MM.1S (cell line): ENCODE data around the gene C4BPB.

Experiments used
- DNase-seq: peaks from one replicate; pipeline ENCODE4 v3.0.0-alpha.2; 2015
- H2AFZ ChIP-seq: fragments of 300-600 bp; sonication (generic); 2 replicates; pipeline ENCODE4 v1.6.0; 2016; ENCODE audit warnings: antibody characterized with exemption, low read length
- H3F3A ChIP-seq: fragments of 300-600 bp; sonication (generic); 2 replicates; pipeline ENCODE4 v1.6.1; 2016; ENCODE audit warnings: mild to moderate bottlenecking, antibody characterized with exemption, low read length, moderate library complexity, mixed read lengths; ENCODE audit not compliant: insufficient read depth
- H3K27ac ChIP-seq: fragments of 300-600 bp; sonication (generic); 2 replicates; pipeline ENCODE4 v1.5.1; 2016; ENCODE audit warnings: mild to moderate bottlenecking, low read length
- H3K27me3 ChIP-seq: fragments of 300-600 bp; sonication (generic); replicated peaks from 2 replicates; pipeline ENCODE4 v1.6.0; 2016; ENCODE audit warnings: low read length; ENCODE audit not compliant: insufficient read depth
- H3K36me3 ChIP-seq: fragments of 300-600 bp; sonication (generic); replicated peaks from 2 replicates; pipeline ENCODE4 v1.6.1; 2016; ENCODE audit warnings: mild to moderate bottlenecking, low read length, mixed read lengths; ENCODE audit not compliant: insufficient read depth
- H3K4me1 ChIP-seq: fragments of 300-600 bp; sonication (generic); 2 replicates; pipeline ENCODE4 v1.6.1; 2016; ENCODE audit warnings: low read length, mixed read lengths
- H3K4me2 ChIP-seq: fragments of 300-600 bp; sonication (generic); 2 replicates; pipeline ENCODE4 v1.6.0; 2016; ENCODE audit warnings: low read depth, low read length
- H3K4me3 ChIP-seq: fragments of 300-600 bp; sonication (generic); 2 replicates; pipeline ENCODE4 v1.5.1; 2016; ENCODE audit warnings: low read length, mixed read lengths
- H3K79me2 ChIP-seq: fragments of 300-600 bp; sonication (generic); 2 replicates; pipeline ENCODE4 v1.6.1; 2016; ENCODE audit warnings: mixed run types, low read length, mixed read lengths
- H3K9ac ChIP-seq: fragments of 300-600 bp; sonication (generic); 2 replicates; pipeline ENCODE4 v1.6.1; 2016; ENCODE audit warnings: low read length, mixed read lengths
- H3K9me2 ChIP-seq: fragments of 300-600 bp; sonication (generic); replicated peaks from 2 replicates; pipeline ENCODE4 v1.6.1; 2016; ENCODE audit warnings: mild to moderate bottlenecking, low read length, mixed read lengths; ENCODE audit not compliant: insufficient read depth
- H3K9me3 ChIP-seq: fragments of 300-600 bp; sonication (generic); replicated peaks from 2 replicates; pipeline ENCODE4 v1.6.1; 2016; ENCODE audit warnings: mild to moderate bottlenecking, low read length, mixed read lengths; ENCODE audit not compliant: insufficient read depth
- H4K20me1 ChIP-seq: fragments of 300-600 bp; sonication (generic); 2 replicates; pipeline ENCODE4 v1.6.1; 2016; ENCODE audit warnings: mild to moderate bottlenecking, low read length, moderate library complexity, mixed read lengths; ENCODE audit not compliant: insufficient read depth
- CTCF ChIP-seq: fragments of 300-600 bp; sonication (generic); IDR thresholded peaks from 2 replicates; pipeline ENCODE4 v1.5.1; 2016; ENCODE audit warnings: antibody characterized with exemption, low read length, mixed read lengths
- EZH2 ChIP-seq: fragments of 300-600 bp; sonication (generic); optimal IDR thresholded peaks from 2 replicates; pipeline ENCODE3; 2017; ENCODE audit warnings: low read depth, mild to moderate bottlenecking, antibody characterized with exemption, low read length, mixed read lengths
- EZH2phosphoT487 ChIP-seq: fragments of 300-600 bp; sonication (generic); IDR thresholded peaks from 2 replicates; pipeline ENCODE4 v1.6.1; 2018; ENCODE audit warnings: antibody characterized with exemption, low read length

The C4BPB gene

DNA sequence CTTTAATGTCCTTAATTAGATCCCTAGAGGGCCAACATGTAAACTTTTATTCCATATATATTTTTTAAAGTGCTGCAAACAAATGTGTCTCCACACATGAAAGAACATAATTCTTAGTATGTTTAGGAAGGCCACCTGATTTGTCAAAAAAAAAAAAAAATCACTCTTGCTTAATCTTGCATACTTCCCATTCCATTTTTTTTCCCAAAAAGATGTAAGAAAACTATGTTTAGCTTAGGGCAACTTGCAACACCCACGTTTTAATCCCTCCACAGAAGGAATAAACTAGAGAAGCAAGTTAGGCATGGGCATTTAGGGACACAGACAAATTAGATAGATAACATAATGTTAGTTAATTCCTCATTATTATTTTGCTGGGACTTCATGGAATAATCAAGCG is 43.2 kb upstream of the C4BPB start:
- H3K27ac ChIP-seq: no peak overlapping the region
- H3K4me1 ChIP-seq: peaks cover 13% of the 10 kb centered on the region
- H4K20me1 ChIP-seq: 0 out of 2 replicates have a peak, but pooled peaks cover 3% of the 10 kb centered on the region
- peaks cover 68% of the 10 kb centered on the region for H3K79me2 ChIP-seq
- no peaks in the 10 kb centered on the region for H3K9me3 ChIP-seq
- DNase-seq: no peak
- H2AFZ ChIP-seq: no peak overlapping the region
- no peak overlapping the region for H3K9ac ChIP-seq
- no peak overlapping the region for H3K4me3 ChIP-seq
- no peaks in the 10 kb centered on the region for H3K27me3 ChIP-seq
- peaks cover 15% of the 10 kb centered on the region; the same call in 1 of the 2 replicates for H3K36me3 ChIP-seq
- TF ChIP-seq CTCF: no peak
- no peak for TF ChIP-seq EZH2phosphoT487
- TF ChIP-seq EZH2: no peak
- H3K9me2 ChIP-seq: no peaks in the 10 kb centered on the region
- H3F3A ChIP-seq: peaks cover 6% of the 10 kb centered on the region
- no peak overlapping the region for H3K4me2 ChIP-seq

- Histone ChIP-seq H3K4me1 (peaks cover 19% of the 10 kb centered on the region), H3K79me2 (peaks cover 70% of the 10 kb centered on the region), H3K27ac (no peak overlapping the region), H2AFZ (no peak overlapping the region), H3K4me2 (no peak overlapping the region), H3K9ac (no peak overlapping the region), H3K4me3 (no peak overlapping the region), H3K9me2 (no peaks in the 10 kb centered on the region), H3K36me3 (peaks cover 15% of the 10 kb centered on the region; the same call in 1 of the 2 replicates), H4K20me1 (0 out of 2 replicates have a peak, but pooled peaks cover 3% of the 10 kb centered on the region), H3F3A (peaks cover 18% of the 10 kb centered on the region), H3K9me3 (no peaks in the 10 kb centered on the region), H3K27me3 (no peaks in the 10 kb centered on the region)
- TF ChIP-seq CTCF: no peak
- TF ChIP-seq EZH2phosphoT487: no peak
- TF ChIP-seq EZH2: no peak
- DNase-seq: no peak
These were observed 41.2 kb upstream of the C4BPB start for GRCh38 chr1:207047505-207047904.

DNA sequence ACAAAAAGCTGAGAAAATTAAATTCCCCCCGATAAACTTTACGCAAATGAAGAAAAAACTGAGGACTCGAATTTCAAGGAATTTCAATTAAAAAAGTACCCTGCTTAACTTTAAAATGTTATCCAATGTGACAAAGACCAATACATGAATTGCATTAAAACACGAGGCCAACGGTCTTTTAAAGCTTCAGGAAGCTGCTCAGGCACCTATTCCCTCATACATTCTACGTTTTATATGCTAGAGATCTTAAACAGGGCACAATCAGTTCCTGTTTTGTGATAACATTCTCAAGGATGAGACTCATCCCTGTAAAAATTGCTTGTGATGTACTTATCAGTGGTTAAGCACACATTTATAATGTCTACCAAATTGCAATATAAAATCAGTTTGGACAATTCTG is 40.6 kb upstream of the C4BPB start:
- DNase-seq: no peak
- Histone ChIP-seq H3K4me2 (no peak overlapping the region), H3K9ac (no peak overlapping the region), H3K9me2 (no peaks in the 10 kb centered on the region), H3K79me2 (peaks cover 65% of the 10 kb centered on the region), H3K9me3 (no peaks in the 10 kb centered on the region), H3K4me3 (no peak overlapping the region), H3K27me3 (no peaks in the 10 kb centered on the region), H4K20me1 (no peaks in the 10 kb centered on the region), H3F3A (peaks cover 22% of the 10 kb centered on the region), H3K4me1 (peaks cover 19% of the 10 kb centered on the region), H2AFZ (no peak overlapping the region), H3K36me3 (peaks cover 15% of the 10 kb centered on the region; the same call in 1 of the 2 replicates), H3K27ac (no peak overlapping the region)
- TF ChIP-seq CTCF: no peak
- TF ChIP-seq EZH2: no peak
- no peak for TF ChIP-seq EZH2phosphoT487
